ENCODE data around the gene EFNA3. TPM values are rescaled to one million over a fixed set of nuclear protein-coding genes. Genes with fewer than 3 reads are reported as not detected.

Gene EFNA3
- total RNA-seq, 1 donor from 2014 or later: 1.1 TPM

Other genes starting within 250 kb of the EFNA3 start
- gene KCNN3, start 208.6 kb upstream of the EFNA3 start, total RNA-seq: 4.0 TPM
- 66.6 TPM for gene PMVK, start 142.1 kb upstream of the EFNA3 start, total RNA-seq
- gene PBXIP1, start 122.7 kb upstream of the EFNA3 start, total RNA-seq: 60.4 TPM
- 14.7 TPM for gene PYGO2, start 117.1 kb upstream of the EFNA3 start, total RNA-seq
- gene SHC1, start 108.1 kb upstream of the EFNA3 start, total RNA-seq: 62.1 TPM
- gene CKS1B, start 104.2 kb upstream of the EFNA3 start, total RNA-seq: 16.7 TPM
- 31.4 TPM for gene FLAD1, start 95.5 kb upstream of the EFNA3 start, total RNA-seq
- gene LENEP, start 85.3 kb upstream of the EFNA3 start, total RNA-seq: not detected
- 58.9 TPM for gene ZBTB7B, start 76.0 kb upstream of the EFNA3 start, total RNA-seq
- gene DCST2, start 45.1 kb upstream of the EFNA3 start, total RNA-seq: 0.37 TPM
- not detected for gene DCST1, start 45.0 kb upstream of the EFNA3 start, total RNA-seq
- gene ADAM15, start 27.5 kb upstream of the EFNA3 start, total RNA-seq: 84.2 TPM
- 2.3 TPM for gene EFNA4, start 15.1 kb upstream of the EFNA3 start, total RNA-seq
- gene EFNA1, start 49.0 kb downstream of the EFNA3 start, total RNA-seq: 51.0 TPM
- gene SLC50A1, start 57.0 kb downstream of the EFNA3 start, total RNA-seq: 8.8 TPM
- 52.4 TPM for gene DPM3, start 61.7 kb downstream of the EFNA3 start, total RNA-seq
- 134 TPM for gene KRTCAP2, start 94.5 kb downstream of the EFNA3 start, total RNA-seq
- gene TRIM46, start 95.0 kb downstream of the EFNA3 start, total RNA-seq: 0.22 TPM
- 6.3 TPM for gene THBS3, start 129.1 kb downstream of the EFNA3 start, total RNA-seq
- 14.1 TPM for gene MTX1, start 129.9 kb downstream of the EFNA3 start, total RNA-seq
- gene ENTREP3, start 176.6 kb downstream of the EFNA3 start, total RNA-seq: 15.0 TPM
- gene SCAMP3, start 183.5 kb downstream of the EFNA3 start, total RNA-seq: 62.7 TPM
- 18.9 TPM for gene CLK2, start 194.7 kb downstream of the EFNA3 start, total RNA-seq
- 1.5 TPM for gene HCN3, start 198.6 kb downstream of the EFNA3 start, total RNA-seq
- gene PKLR, start 222.6 kb downstream of the EFNA3 start, total RNA-seq: not detected
- 78.4 TPM for gene FDPS, start 230.0 kb downstream of the EFNA3 start, total RNA-seq
- gene RUSC1, start 242.1 kb downstream of the EFNA3 start, total RNA-seq: 22.0 TPM

Data from left ventricle myocardium superior (tissue), 1 donor.